ENCODE data around the gene TOR1A. TPM values are rescaled to one million over a fixed set of nuclear protein-coding genes. Genes with fewer than 3 reads are reported as not detected.

Gene TOR1A
- total and polyA plus RNA-seq, 2 experiments from 2014 or later: 23.6 to 45.7 TPM

GRCh38 chr9:129839324-129840023 is 15.5 kb upstream of the TOR1A start:
- no peaks in the 10 kb centered on the region; the same call in 2 of the 3 replicates for H3K9me3 Mint-ChIP-seq
- H3K36me3 ChIP-seq (ENCODE audit: insufficient read depth): no peaks in the 10 kb centered on the region
- ATAC-seq (no peak), DNase-seq (ENCODE audit: low spot score) (no peak)
- no peak overlapping the region for H3K4me2 ChIP-seq
- H3F3A ChIP-seq (replicated peaks; ENCODE audit: low read depth): peaks cover 9% of the 10 kb centered on the region; the same call in 1 of the 2 replicates
- H4K20me1 ChIP-seq (replicated peaks; ENCODE audit: insufficient read depth): no peaks in the 10 kb centered on the region
- no peaks in the 10 kb centered on the region for H3K9me2 ChIP-seq (ENCODE audit: insufficient read depth)
- H2AFZ ChIP-seq: no peak overlapping the region
- H3K27ac ChIP-seq (ENCODE audit: low read depth): no peak overlapping the region
- H3K4me3 Mint-ChIP-seq: no peak overlapping the region
- H3K4me1 Mint-ChIP-seq: peaks cover 52% of the 10 kb centered on the region
- no peaks in the 10 kb centered on the region for H3K36me3 Mint-ChIP-seq (ENCODE audit: low read depth)
- peaks cover 37% of the 10 kb centered on the region for H3K4me1 ChIP-seq (ENCODE audit: insufficient read depth)
- H3K27ac Mint-ChIP-seq: no peak overlapping the region
- peaks cover 4% of the 10 kb centered on the region for H3K79me2 ChIP-seq (replicated peaks; ENCODE audit: insufficient read depth)
- H3K4me3 ChIP-seq: no peak overlapping the region
- TF ChIP-seq CREB1 (CRISPR knock-in tag; IDR thresholded peaks at IDR 0.05; ENCODE audit: low read depth) (no peak), ZNF114 (CRISPR knock-in tag; IDR thresholded peaks at IDR 0.05) (no peak), POLR2AphosphoS5 (IDR thresholded peaks at IDR 0.05; ENCODE audit: low read depth) (no peak), EZH2phosphoT487 (IDR thresholded peaks at IDR 0.05; ENCODE audit: unreplicated experiment) (no peak)
- peaks cover 11% of the 10 kb centered on the region for H3K27me3 Mint-ChIP-seq (ENCODE audit: insufficient read depth, low read depth, poor library complexity)
- no peaks in the 10 kb centered on the region for H3K27me3 ChIP-seq (ENCODE audit: insufficient read depth)

- peaks cover 9% of the 10 kb centered on the region; the same call in 1 of the 2 replicates for H3F3A ChIP-seq (replicated peaks; ENCODE audit: low read depth)
- Mint-ChIP-seq H3K27me3 (ENCODE audit: insufficient read depth, low read depth, poor library complexity) (peaks cover 11% of the 10 kb centered on the region), H3K9me3 (no peaks in the 10 kb centered on the region; the same call in 2 of the 3 replicates), H3K4me3 (no peak overlapping the region), H3K27ac (no peak overlapping the region; the same call in 1 of the 2 replicates), H3K36me3 (ENCODE audit: low read depth) (no peaks in the 10 kb centered on the region), H3K4me1 (peaks cover 59% of the 10 kb centered on the region)
- no peaks in the 10 kb centered on the region for H4K20me1 ChIP-seq (replicated peaks; ENCODE audit: insufficient read depth)
- no peak overlapping the region for H2AFZ ChIP-seq
- H3K9me2 ChIP-seq (ENCODE audit: insufficient read depth): no peaks in the 10 kb centered on the region
- DNase-seq (ENCODE audit: low spot score) (no peak), ATAC-seq (no peak)
- no peaks in the 10 kb centered on the region for H3K36me3 ChIP-seq (ENCODE audit: insufficient read depth)
- peaks cover 11% of the 10 kb centered on the region for H3K79me2 ChIP-seq (replicated peaks; ENCODE audit: insufficient read depth)
- no peak overlapping the region for H3K4me3 ChIP-seq
- TF ChIP-seq CREB1 (CRISPR knock-in tag; IDR thresholded peaks at IDR 0.05; ENCODE audit: low read depth) (no peak), ETS1 (IDR thresholded peaks at IDR 0.05) (no peak), STAT1 (IDR thresholded peaks at IDR 0.05; ENCODE audit: unreplicated experiment) (no peak), EZH2 (IDR thresholded peaks at IDR 0.05; ENCODE audit: low read depth, unreplicated experiment) (no peak), CTCF (conservative IDR thresholded peaks at IDR 0.05; ENCODE audit: low read depth in 2 of 2) (no peak), POLR2AphosphoS5 (IDR thresholded peaks at IDR 0.05; ENCODE audit: low read depth) (no peak), NANOG (IDR thresholded peaks at IDR 0.05; ENCODE audit: borderline replicate concordance) (no peak), ZNF331 (CRISPR knock-in tag; IDR thresholded peaks at IDR 0.05; ENCODE audit: low read depth) (no peak), ZNF114 (CRISPR knock-in tag; IDR thresholded peaks at IDR 0.05) (no peak), ZNF462 (CRISPR knock-in tag; IDR thresholded peaks at IDR 0.05) (no peak), EZH2phosphoT487 (IDR thresholded peaks at IDR 0.05; ENCODE audit: unreplicated experiment) (no peak), JUNB (IDR thresholded peaks at IDR 0.05; ENCODE audit: unreplicated experiment) (no peak)
- H3K4me2 ChIP-seq: no peak overlapping the region; the same call in 1 of the 2 replicates
- no peak overlapping the region for H3K27ac ChIP-seq (ENCODE audit: low read depth)
- H3K4me1 ChIP-seq (ENCODE audit: insufficient read depth): peaks cover 37% of the 10 kb centered on the region
- no peaks in the 10 kb centered on the region for H3K27me3 ChIP-seq (ENCODE audit: insufficient read depth)
Observed at GRCh38 chr9:129838707-129839259, 14.8 kb upstream of the TOR1A start.

Measured in GM23338 (cell line).